BLaER1 (cell line): ENCODE measurements around the gene DPP10.

Source experiments
- H3K27ac ChIP-seq: shearing (Covaris generic); formaldehyde crosslinking; 2 replicates; pipeline ENCODE4 v1.8.1; 2022
- H3K27me3 ChIP-seq: shearing (Covaris generic); formaldehyde crosslinking; 2 replicates; pipeline ENCODE4 v1.8.1; 2022
- H3K36me3 ChIP-seq: shearing (Covaris generic); formaldehyde crosslinking; 2 replicates; pipeline ENCODE4 v1.8.1; 2022
- H3K4me1 ChIP-seq: shearing (Covaris generic); formaldehyde crosslinking; 2 replicates; pipeline ENCODE4 v1.8.1; 2022
- H3K4me2 ChIP-seq: shearing (Covaris generic); formaldehyde crosslinking; 2 replicates; pipeline ENCODE4 v1.8.1; 2022
- H3K4me3 ChIP-seq: shearing (Covaris generic); formaldehyde crosslinking; 2 replicates; pipeline ENCODE4 v1.8.1; 2022
- H3K9ac ChIP-seq: shearing (Covaris generic); formaldehyde crosslinking; 2 replicates; pipeline ENCODE4 v1.8.1; 2022
- H3K9me3 ChIP-seq: shearing (Covaris generic); formaldehyde crosslinking; 2 replicates; pipeline ENCODE4 v1.8.1; 2022
- H4K20me1 ChIP-seq: shearing (Covaris generic); formaldehyde crosslinking; 2 replicates; pipeline ENCODE4 v1.8.1; 2022
- Cebpa-rat ChIP-seq: shearing (Covaris generic); IDR thresholded peaks from 2 replicates; pipeline ENCODE4 v1.8.1; 2022

The DPP10 gene

GRCh38 chr2:115364093-115364492 lies 921.7 kb downstream of the DPP10 start:
- Histone ChIP-seq H3K4me3 (no peak overlapping the region), H4K20me1 (no peaks in the 10 kb centered on the region), H3K36me3 (no peaks in the 10 kb centered on the region), H3K27ac (no peak overlapping the region), H3K4me2 (no peak overlapping the region), H3K9me3 (no peaks in the 10 kb centered on the region), H3K9ac (no peak overlapping the region), H3K27me3 (no peaks in the 10 kb centered on the region), H3K4me1 (no peaks in the 10 kb centered on the region)
- TF ChIP-seq Cebpa-rat = no peak

GRCh38 chr2:115369400-115369799 lies 927.0 kb downstream of the DPP10 start:
- H3K4me1 ChIP-seq = no peaks in the 10 kb centered on the region
- no peaks in the 10 kb centered on the region for H4K20me1 ChIP-seq
- H3K27ac ChIP-seq = no peak overlapping the region
- no peaks in the 10 kb centered on the region for H3K27me3 ChIP-seq
- peak; percentile 41; the same call in 1 of the 2 replicates for TF ChIP-seq Cebpa-rat
- H3K9ac ChIP-seq = no peak overlapping the region
- H3K4me3 ChIP-seq = no peak overlapping the region
- peaks cover 21% of the 10 kb centered on the region for H3K9me3 ChIP-seq
- H3K36me3 ChIP-seq = no peaks in the 10 kb centered on the region
- H3K4me2 ChIP-seq = no peak overlapping the region

GRCh38 chr2:115374981-115375380 lies 932.5 kb downstream of the DPP10 start:
- Histone ChIP-seq H3K9me3 (peaks cover 37% of the 10 kb centered on the region), H3K27me3 (no peaks in the 10 kb centered on the region)

GRCh38 chr2:115384399-115384798 lies 942.0 kb downstream of the DPP10 start:
- Histone ChIP-seq H3K4me3 (no peak overlapping the region), H3K4me2 (no peak overlapping the region), H3K36me3 (no peaks in the 10 kb centered on the region), H3K27ac (no peak overlapping the region), H3K4me1 (no peaks in the 10 kb centered on the region), H4K20me1 (no peaks in the 10 kb centered on the region), H3K27me3 (no peaks in the 10 kb centered on the region), H3K9me3 (peaks cover 12% of the 10 kb centered on the region), H3K9ac (no peak overlapping the region)
- no peak for TF ChIP-seq Cebpa-rat

More at GRCh38 chr2:115374981-115375380, 932.5 kb downstream of the DPP10 start:
- Histone ChIP-seq H3K27ac (no peak overlapping the region), H4K20me1 (no peaks in the 10 kb centered on the region), H3K9ac (no peak overlapping the region), H3K4me3 (no peak overlapping the region), H3K4me1 (no peaks in the 10 kb centered on the region), H3K36me3 (no peaks in the 10 kb centered on the region), H3K4me2 (no peak overlapping the region)
- TF ChIP-seq Cebpa-rat = no peak

- Histone ChIP-seq H3K27me3 (no peaks in the 10 kb centered on the region), H3K4me1 (no peaks in the 10 kb centered on the region), H3K36me3 (no peaks in the 10 kb centered on the region), H3K4me3 (no peak overlapping the region), H3K9me3 (peaks cover 12% of the 10 kb centered on the region), H3K27ac (no peak overlapping the region), H3K9ac (no peak overlapping the region), H3K4me2 (no peak overlapping the region), H4K20me1 (no peaks in the 10 kb centered on the region)
- no peak for TF ChIP-seq Cebpa-rat
Measured at GRCh38 chr2:115386465-115386864, 944.0 kb downstream of the DPP10 start.

- Histone ChIP-seq H3K4me1 (no peaks in the 10 kb centered on the region), H3K4me3 (no peak overlapping the region), H3K9ac (no peak overlapping the region), H3K27ac (no peak overlapping the region), H4K20me1 (no peaks in the 10 kb centered on the region), H3K9me3 (no peaks in the 10 kb centered on the region), H3K27me3 (no peaks in the 10 kb centered on the region), H3K36me3 (no peaks in the 10 kb centered on the region), H3K4me2 (no peak overlapping the region)
- no peak for TF ChIP-seq Cebpa-rat
Measured at GRCh38 chr2:115389024-115389423, 946.6 kb downstream of the DPP10 start.

- Histone ChIP-seq H3K4me2 (no peak overlapping the region), H3K9me3 (no peaks in the 10 kb centered on the region), H3K9ac (no peak overlapping the region), H3K36me3 (no peaks in the 10 kb centered on the region), H3K4me3 (no peak overlapping the region), H3K27me3 (no peaks in the 10 kb centered on the region), H3K27ac (no peak overlapping the region), H3K4me1 (no peaks in the 10 kb centered on the region), H4K20me1 (no peaks in the 10 kb centered on the region)
- TF ChIP-seq Cebpa-rat = no peak
Measured at GRCh38 chr2:115389898-115390565, 947.6 kb downstream of the DPP10 start.

GRCh38 chr2:115396579-115396978 lies 954.1 kb downstream of the DPP10 start:
- Histone ChIP-seq H3K27me3 (no peaks in the 10 kb centered on the region), H3K4me1 (no peaks in the 10 kb centered on the region), H3K9ac (no peak overlapping the region), H3K4me3 (no peak overlapping the region), H4K20me1 (no peaks in the 10 kb centered on the region), H3K27ac (no peak overlapping the region), H3K9me3 (no peaks in the 10 kb centered on the region), H3K4me2 (no peak overlapping the region), H3K36me3 (no peaks in the 10 kb centered on the region)
- no peak for TF ChIP-seq Cebpa-rat

GRCh38 chr2:115400940-115401339 lies 958.5 kb downstream of the DPP10 start:
- no peaks in the 10 kb centered on the region for H3K36me3 ChIP-seq
- H3K4me3 ChIP-seq = no peak overlapping the region
- H3K9ac ChIP-seq = no peak overlapping the region
- no peak for TF ChIP-seq Cebpa-rat
- no peak overlapping the region for H3K27ac ChIP-seq
- H4K20me1 ChIP-seq = no peaks in the 10 kb centered on the region
- no peaks in the 10 kb centered on the region for H3K9me3 ChIP-seq
- H3K4me2 ChIP-seq = no peak overlapping the region
- no peaks in the 10 kb centered on the region for H3K27me3 ChIP-seq
- no peaks in the 10 kb centered on the region for H3K4me1 ChIP-seq

- Histone ChIP-seq H3K9me3 (no peaks in the 10 kb centered on the region), H3K4me3 (no peak overlapping the region), H3K9ac (no peak overlapping the region), H3K36me3 (no peaks in the 10 kb centered on the region), H3K27ac (no peak overlapping the region), H3K4me1 (no peaks in the 10 kb centered on the region), H4K20me1 (no peaks in the 10 kb centered on the region), H3K27me3 (no peaks in the 10 kb centered on the region), H3K4me2 (no peak overlapping the region)
- TF ChIP-seq Cebpa-rat = no peak
Measured at GRCh38 chr2:115412501-115412900, 970.1 kb downstream of the DPP10 start.

- Histone ChIP-seq H3K4me1 (no peaks in the 10 kb centered on the region), H4K20me1 (no peaks in the 10 kb centered on the region), H3K36me3 (no peaks in the 10 kb centered on the region), H3K9me3 (no peaks in the 10 kb centered on the region), H3K9ac (no peak overlapping the region), H3K4me2 (no peak overlapping the region), H3K27ac (no peak overlapping the region), H3K4me3 (no peak overlapping the region), H3K27me3 (no peaks in the 10 kb centered on the region)
- TF ChIP-seq Cebpa-rat = no peak
Measured at GRCh38 chr2:115413791-115414190, 971.4 kb downstream of the DPP10 start.
